Stimulated activated CD4-positive, alpha-beta T cell treated with anti-CD3 and anti-CD28 coated beads, Interleukin-15, amount 100 ng/mL, for 24 hours (primary cell): Measurements from ENCODE around the gene SBNO1.
"Not testable (repeated sequence)": the region's sequence is repeated elsewhere in the genome, so short reads cannot be mapped to it uniquely, and the experiment has no call there.

ENCODE experiments used
- DNase-seq: peaks from one replicate; pipeline ENCODE4 v3.0.0-alpha.2; 2020

The SBNO1 gene

GRCh38 chr12:123388177-123388950 is 23.7 kb upstream of the SBNO1 start:
- peak; percentile 87 for DNase-seq

- DNase-seq, result peak; percentile 18
Observed at GRCh38 chr12:123387508-123388176, 23.0 kb upstream of the SBNO1 start.

DNA sequence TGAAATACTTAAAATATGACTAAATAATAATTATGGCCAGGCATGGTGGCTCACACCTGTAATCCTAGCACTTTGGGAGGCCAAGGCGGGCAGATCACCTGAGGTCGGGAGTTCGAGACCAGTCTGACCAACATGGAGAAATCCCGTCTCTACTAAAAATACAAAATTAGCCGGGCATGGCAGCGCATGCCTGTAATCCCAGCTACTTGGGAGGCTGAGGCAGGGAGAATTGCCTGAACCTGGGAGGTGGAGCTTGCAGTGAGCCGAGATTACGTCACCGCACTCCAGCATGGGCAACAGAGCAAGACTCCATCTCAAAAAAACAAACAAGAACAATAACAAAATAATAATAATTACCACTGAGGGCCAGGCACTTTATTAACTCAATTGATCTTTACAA is 20.9 kb upstream of the SBNO1 start:
- not testable (repeated sequence) for DNase-seq

- DNase-seq, result no peak
Observed at GRCh38 chr12:123384994-123385376, 20.3 kb upstream of the SBNO1 start.

DNA sequence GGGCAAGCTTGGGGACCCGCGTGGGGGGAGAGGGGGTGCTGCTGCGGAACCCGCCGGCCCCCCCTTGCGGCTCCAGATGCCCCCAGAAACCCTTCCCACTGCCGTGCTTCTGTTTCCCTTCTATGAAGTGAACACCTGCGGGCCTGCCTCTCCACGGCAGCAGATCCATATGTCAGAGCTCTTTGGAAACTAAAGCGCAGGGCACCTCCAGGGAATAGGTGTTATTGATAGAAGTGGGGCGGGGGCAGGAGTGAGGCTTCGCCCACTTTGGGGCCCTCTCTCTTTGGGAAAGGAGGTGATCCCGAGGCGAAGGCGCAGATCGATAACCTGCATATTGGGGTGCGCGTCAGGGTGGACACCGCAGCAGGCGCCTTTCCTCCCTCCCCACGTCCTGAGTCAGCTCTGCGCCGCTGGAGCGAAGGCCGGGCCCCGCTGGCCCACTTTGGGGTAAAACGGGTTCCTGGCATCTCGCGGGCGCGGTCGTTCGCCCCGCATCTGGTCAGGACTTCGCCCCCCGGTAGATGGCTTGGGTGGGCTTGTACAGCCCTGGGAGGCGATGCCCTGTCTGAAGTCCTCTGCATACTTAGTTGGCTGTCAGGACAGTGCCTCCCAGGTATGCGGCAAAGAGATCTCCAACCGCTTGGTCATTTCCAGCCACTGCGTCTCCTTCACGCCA is 19.8 kb upstream of the SBNO1 start:
- DNase-seq, result peak; percentile 40

- DNase-seq, result no peak
Observed at GRCh38 chr12:123382684-123383083, 18.0 kb upstream of the SBNO1 start.

- no peak for DNase-seq
Observed at GRCh38 chr12:123379391-123379790, 14.7 kb upstream of the SBNO1 start.

DNA sequence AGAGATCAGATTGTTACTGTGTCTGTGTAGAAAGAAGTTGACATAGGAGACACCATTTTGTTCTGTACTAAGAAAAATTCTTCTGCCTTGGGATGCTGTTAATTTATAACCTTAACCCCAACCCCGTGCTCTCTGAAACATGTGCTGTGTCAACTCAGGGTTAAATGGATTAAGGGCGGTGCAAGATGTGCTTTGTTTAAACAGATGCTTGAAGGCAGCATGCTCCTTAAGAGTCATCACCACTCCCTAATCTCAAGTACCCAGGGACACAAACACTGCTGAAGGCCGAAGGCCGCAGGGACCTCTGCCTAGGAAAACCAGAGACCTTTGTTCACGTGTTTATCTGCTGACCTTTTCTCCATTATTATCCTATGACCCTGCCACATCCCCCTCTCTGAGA is 7.8 kb upstream of the SBNO1 start:
- DNase-seq, result not testable (repeated sequence)

GRCh38 chr12:123371667-123372368 is 7.2 kb upstream of the SBNO1 start:
- DNase-seq, result not testable (repeated sequence)

DNA sequence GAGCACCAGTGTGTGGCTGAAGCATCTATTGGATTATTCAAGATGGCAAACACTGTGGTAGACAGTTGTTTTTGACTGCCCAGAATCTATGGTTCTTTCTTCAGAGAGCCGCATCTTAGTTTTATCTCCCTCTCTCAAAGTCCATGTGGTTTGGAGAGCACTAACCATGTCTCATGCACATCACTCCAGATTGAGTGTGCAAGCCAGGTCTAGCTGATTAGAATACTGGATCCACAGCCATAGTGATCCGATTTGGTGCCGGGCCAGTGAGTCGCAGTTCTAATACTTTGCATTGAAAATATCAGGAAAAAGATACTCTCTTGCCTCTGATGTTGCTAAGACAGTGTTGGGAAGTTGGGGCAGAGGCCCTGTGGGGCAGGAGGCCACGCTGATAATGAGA is 4.6 kb upstream of the SBNO1 start:
- DNase-seq, result no peak

DNA sequence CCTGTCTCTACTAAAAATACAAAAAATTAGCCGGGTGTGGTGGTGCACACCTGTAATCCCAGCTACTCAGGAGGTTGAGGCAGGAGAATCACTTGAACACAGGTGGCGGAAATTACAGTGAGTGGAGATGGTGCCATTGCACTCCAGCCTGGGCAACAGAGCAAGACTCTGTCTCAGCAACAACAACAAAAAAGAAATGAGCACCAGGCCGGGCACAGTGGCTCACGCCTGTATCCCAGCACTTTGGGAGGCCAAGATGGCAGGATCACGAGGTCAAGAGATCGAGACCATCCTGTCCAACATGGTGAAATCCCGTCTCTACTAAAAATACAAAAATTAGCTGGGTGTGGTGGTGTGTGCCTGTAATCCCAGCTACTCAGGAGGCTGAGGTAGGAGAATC is 3.8 kb upstream of the SBNO1 start:
- DNase-seq, result not testable (repeated sequence)

- no peak for DNase-seq
Observed at GRCh38 chr12:123367511-123367910, 2.9 kb upstream of the SBNO1 start.

- DNase-seq, result peak; percentile 98
Observed at GRCh38 chr12:123365025-123365917, 624 bp upstream of the SBNO1 start.

GRCh38 chr12:123363740-123364531 is 711 bp downstream of the SBNO1 start:
- DNase-seq, result peak; percentile 52

GRCh38 chr12:123363390-123363739 is 1.3 kb downstream of the SBNO1 start:
- DNase-seq, result no peak

GRCh38 chr12:123358035-123358434 is 6.6 kb downstream of the SBNO1 start:
- DNase-seq, result no peak

- DNase-seq, result no peak
Observed at GRCh38 chr12:123356159-123356670, 8.4 kb downstream of the SBNO1 start.

- no peak for DNase-seq
Observed at GRCh38 chr12:123354600-123354999, 10.0 kb downstream of the SBNO1 start.

DNA sequence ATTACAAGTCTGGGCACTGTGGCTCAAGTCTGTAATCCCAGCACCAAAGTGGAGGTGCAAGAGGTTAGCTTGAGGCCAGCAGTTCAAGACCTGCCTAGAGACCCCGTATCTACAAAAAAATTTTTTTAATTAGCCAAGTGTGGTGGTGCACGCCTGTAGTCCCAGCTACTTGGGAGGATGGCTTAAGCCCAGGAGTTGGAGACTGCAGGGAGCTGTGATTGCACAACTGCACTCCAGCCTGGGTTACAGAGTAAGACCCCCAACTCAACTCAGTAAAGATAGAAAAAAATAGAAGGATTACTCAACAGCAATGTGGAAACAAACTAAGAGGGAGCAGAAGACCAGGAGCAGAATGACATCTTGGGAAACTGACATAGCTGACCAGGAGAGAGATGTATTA is 13.3 kb downstream of the SBNO1 start:
- no peak for DNase-seq

DNA sequence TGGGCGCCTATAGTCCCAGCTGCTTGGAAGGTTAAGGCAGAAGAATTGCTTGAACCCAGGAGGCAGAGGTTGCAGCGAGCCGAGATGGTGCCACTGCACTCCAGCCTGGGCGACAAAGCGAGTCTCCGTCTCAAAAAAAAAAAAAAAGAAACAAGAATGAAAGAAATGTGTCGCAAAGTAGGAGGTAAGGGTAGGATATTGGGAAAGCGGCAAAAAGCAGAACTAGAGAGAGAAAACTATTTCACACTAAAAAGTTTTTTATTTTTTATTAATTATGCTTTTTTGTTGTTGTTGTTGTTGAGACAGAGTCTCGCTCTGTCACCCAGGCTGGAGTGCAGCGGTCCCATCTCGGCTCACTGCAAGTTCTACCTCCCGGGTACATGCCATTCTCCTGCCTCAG is 17.7 kb downstream of the SBNO1 start:
- DNase-seq, result no peak

GRCh38 chr12:123344086-123344485 is 20.6 kb downstream of the SBNO1 start:
- DNase-seq, result no peak
